ENCODE data around the gene FAM163B. TPM values are rescaled to one million over a fixed set of nuclear protein-coding genes. Genes with fewer than 3 reads are reported as not detected.

FAM163B gene
- total and polyA plus RNA-seq, 9 of the 15 experiments (the other 6 are each of a cell fraction or from before 2014, with no cell fraction given), result not detected

- TF ChIP-seq, protein P1, sequence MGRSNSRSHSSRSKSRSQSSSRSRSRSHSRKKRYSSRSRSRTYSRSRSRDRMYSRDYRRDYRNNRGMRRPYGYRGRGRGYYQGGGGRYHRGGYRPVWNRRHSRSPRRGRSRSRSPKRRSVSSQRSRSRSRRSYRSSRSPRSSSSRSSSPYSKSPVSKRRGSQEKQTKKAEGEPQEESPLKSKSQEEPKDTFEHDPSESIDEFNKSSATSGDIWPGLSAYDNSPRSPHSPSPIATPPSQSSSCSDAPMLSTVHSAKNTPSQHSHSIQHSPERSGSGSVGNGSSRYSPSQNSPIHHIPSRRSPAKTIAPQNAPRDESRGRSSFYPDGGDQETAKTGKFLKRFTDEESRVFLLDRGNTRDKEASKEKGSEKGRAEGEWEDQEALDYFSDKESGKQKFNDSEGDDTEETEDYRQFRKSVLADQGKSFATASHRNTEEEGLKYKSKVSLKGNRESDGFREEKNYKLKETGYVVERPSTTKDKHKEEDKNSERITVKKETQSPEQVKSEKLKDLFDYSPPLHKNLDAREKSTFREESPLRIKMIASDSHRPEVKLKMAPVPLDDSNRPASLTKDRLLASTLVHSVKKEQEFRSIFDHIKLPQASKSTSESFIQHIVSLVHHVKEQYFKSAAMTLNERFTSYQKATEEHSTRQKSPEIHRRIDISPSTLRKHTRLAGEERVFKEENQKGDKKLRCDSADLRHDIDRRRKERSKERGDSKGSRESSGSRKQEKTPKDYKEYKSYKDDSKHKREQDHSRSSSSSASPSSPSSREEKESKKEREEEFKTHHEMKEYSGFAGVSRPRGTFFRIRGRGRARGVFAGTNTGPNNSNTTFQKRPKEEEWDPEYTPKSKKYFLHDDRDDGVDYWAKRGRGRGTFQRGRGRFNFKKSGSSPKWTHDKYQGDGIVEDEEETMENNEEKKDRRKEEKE (IDR thresholded peaks at IDR 0.05; ENCODE audit: borderline replicate concordance in 1 of 2, control insufficient read depth in 1 of 2, low read depth in 2 of 2, low read length in 1 of 2), result no peak
- TF ChIP-seq ZNF609 (CRISPR knock-in tag; IDR thresholded peaks at IDR 0.05; ENCODE audit: borderline replicate concordance) (no peak), RBM39 (optimal IDR thresholded peaks at IDR 0.05; ENCODE audit: low read depth, low read length) (no peak), HINFP (tag; conservative IDR thresholded peaks at IDR 0.05; ENCODE audit: low read depth) (no peak)
Observed at GRCh38 chr9:133628766-133629165, 19.6 kb upstream of the FAM163B start (continued).

Data from K562 (cell line).